GM12878 (cell line): ENCODE measurements around the gene SCYL1. TPM values are rescaled to one million over a fixed set of nuclear protein-coding genes. Genes with fewer than 3 reads are reported as not detected.

Experiments
- ATAC-seq: fragments of 200-7000 bp; cut with Tn5 transposase; 3 replicates; pipeline ENCODE4 v1.9.1; 2020; ENCODE audit warnings: mild to moderate bottlenecking, moderate library complexity
- BruUV-seq: library from RNA; stranded (reverse); fragments of 400-500 nt; replicated peaks from 2 replicates; lab custom pipeline; 2021; lab: Mats Ljungman, UMichigan
- CTCF ChIA-PET: fragments of 300-600 bp; sonication (Branson Sonifier 250); formaldehyde crosslinking; extraction: SDS; loops from one replicate; lab custom pipeline; 2021; ENCODE audit warnings: inconsistent platforms; lab: Yijun Ruan, JAX
- POLR2A ChIA-PET: fragments of 350-600 bp; formaldehyde crosslinking; extraction: SDS; loops from one replicate; lab custom pipeline; 2021; ENCODE audit warnings: inconsistent platforms; lab: Charles Lee
- RAD21 ChIA-PET: fragments of 300-600 bp; sonication (Branson Sonifier 250); formaldehyde crosslinking; loops from one replicate; lab custom pipeline; 2023; ENCODE audit warnings: antibody characterized with exemption; ENCODE audit not compliant: unreplicated experiment; lab: Charles Lee
- SMC1A ChIA-PET: fragments of 300-600 bp; sonication (Branson Sonifier 250); formaldehyde crosslinking; loops from one replicate; lab custom pipeline; 2023; ENCODE audit not compliant: unreplicated experiment, uncharacterized antibody; lab: Charles Lee
- DNase-seq: peaks from one replicate; pipeline ENCODE4 v3.0.0-alpha.2; 2011; ENCODE audit warnings: low read depth, low spot score
- FAIRE-seq: peaks from 3 replicates; lab custom pipeline; 2011; peaks lifted over from hg19 to GRCh38; lab: Jason Lieb, UNC
- H2AFZ ChIP-seq: 2 replicates; pipeline ENCODE4 v1.6.0; 2011; ENCODE audit warnings: low read depth, low read length, control low read depth; ENCODE audit not compliant: control insufficient read depth
- H3K27ac ChIP-seq: 2 replicates; pipeline ENCODE4 v1.5.1; 2011; ENCODE audit warnings: control low read depth; ENCODE audit not compliant: control insufficient read depth, insufficient read depth
- H3K27me3 ChIP-seq, 2 experiments: replicated peaks in 1 of 2; 2 replicates each; pipeline versions ENCODE4 v1.6.0 to v1.6.1; 2011; ENCODE audit warnings: low read length in 1 of 2; ENCODE audit not compliant: control insufficient read depth in 2 of 2, insufficient read depth in 2 of 2
- H3K36me3 ChIP-seq, 2 experiments: 2 replicates each; pipeline ENCODE4 v1.5.1; 2011; ENCODE audit warnings: low read length in 1 of 2; ENCODE audit not compliant: control insufficient read depth in 2 of 2, insufficient read depth in 2 of 2
- H3K4me1 ChIP-seq: 2 replicates; pipeline ENCODE4 v1.6.1; 2011; ENCODE audit warnings: mild to moderate bottlenecking, low read length, moderate library complexity, mixed read lengths; ENCODE audit not compliant: control insufficient read depth, insufficient read depth
- H3K4me2 ChIP-seq: 2 replicates; pipeline ENCODE4 v1.6.0; 2011; ENCODE audit warnings: control low read depth; ENCODE audit not compliant: control insufficient read depth, insufficient read depth
- H3K4me3 ChIP-seq: fragments of 200-600 bp; sonication (generic); 2 replicates; pipeline ENCODE4 v1.5.1; 2016
- H3K79me2 ChIP-seq: 2 replicates; pipeline ENCODE4 v1.6.0; 2011; ENCODE audit warnings: low read length; ENCODE audit not compliant: control insufficient read depth, insufficient read depth
- H3K9ac ChIP-seq: 2 replicates; pipeline ENCODE4 v1.8.0; 2011; ENCODE audit warnings: low read length, control low read depth, mixed read lengths; ENCODE audit not compliant: control insufficient read depth, insufficient read depth
- H3K9me3 ChIP-seq: replicated peaks from 3 replicates; pipeline ENCODE4 v1.5.1; 2011; ENCODE audit warnings: mild to moderate bottlenecking, low read length; ENCODE audit not compliant: control insufficient read depth, insufficient read depth
- H4K20me1 ChIP-seq: 2 replicates; pipeline ENCODE4 v1.6.0; 2011; ENCODE audit not compliant: control insufficient read depth, insufficient read depth
- BHLHE40 ChIP-seq, 2 experiments: fragments of 450-650 bp in 1 of 2; IDR thresholded peaks; 2 replicates each; pipeline ENCODE4 v1.6.1; 2011 to 2017; ENCODE audit warnings: low read depth in 2 of 2, borderline replicate concordance in 1 of 2, improper control_type of control experiment in 1 of 2, low read length in 1 of 2, mild to moderate bottlenecking in 1 of 2
- BMI1 ChIP-seq: fragments of 450-650 bp; IDR thresholded peaks from 2 replicates; pipeline ENCODE4 v1.6.1; 2016; ENCODE audit warnings: mild to moderate bottlenecking, moderate library complexity, borderline replicate concordance
- CBFB ChIP-seq: IDR thresholded peaks from 2 replicates; pipeline ENCODE4 v1.6.1; 2016; ENCODE audit warnings: antibody characterized with exemption, low read depth
- CEBPB ChIP-seq, 2 experiments: fragments of 150-350 bp in 1 of 2; IDR thresholded peaks; 2 replicates each; pipeline ENCODE4 v1.6.1; 2012 to 2014; ENCODE audit warnings: low read depth in 2 of 2, low read length in 2 of 2, borderline replicate concordance in 1 of 2, inconsistent platforms in 1 of 2
- HDAC6 ChIP-seq: fragments of 200-600 bp; sonication (generic); IDR thresholded peaks from one replicate; pipeline ENCODE4 v1.8.0; 2017; ENCODE audit warnings: antibody characterized with exemption; ENCODE audit not compliant: unreplicated experiment
- HDGF ChIP-seq: fragments of 450-650 bp; IDR thresholded peaks from 2 replicates; pipeline ENCODE4 v1.6.1; 2016; ENCODE audit warnings: antibody characterized with exemption
- IKZF1 ChIP-seq: fragments of 450-650 bp; conservative IDR thresholded peaks from 2 replicates; pipeline ENCODE4 v1.6.1; 2017; ENCODE audit warnings: antibody characterized with exemption, mild to moderate bottlenecking
- MLLT1 ChIP-seq: fragments of 450-650 bp; IDR thresholded peaks from 2 replicates; pipeline ENCODE4 v1.6.1; 2016; ENCODE audit warnings: mild to moderate bottlenecking
- MTA2 ChIP-seq: fragments of 450-650 bp; IDR thresholded peaks from 2 replicates; pipeline ENCODE4 v1.6.1; 2016; ENCODE audit warnings: low read depth, mild to moderate bottlenecking, moderate library complexity
- MYC ChIP-seq: IDR thresholded peaks from 2 replicates; pipeline ENCODE4 v1.6.1; 2011; ENCODE audit warnings: mild to moderate bottlenecking, low read length, moderate library complexity, inconsistent platforms; ENCODE audit not compliant: insufficient read depth, insufficient replicate concordance, insufficient read length, severe bottlenecking
- NBN ChIP-seq: fragments of 450-650 bp; IDR thresholded peaks from 2 replicates; pipeline ENCODE4 v1.6.1; 2016
- NFXL1 ChIP-seq: fragments of 450-650 bp; IDR thresholded peaks from 2 replicates; pipeline ENCODE4 v1.6.1; 2017; ENCODE audit warnings: antibody characterized with exemption, mild to moderate bottlenecking, borderline replicate concordance
- NR2C1 ChIP-seq: fragments of 450-650 bp; IDR thresholded peaks from 2 replicates; pipeline ENCODE4 v1.6.1; 2017; ENCODE audit warnings: antibody characterized with exemption, mild to moderate bottlenecking, moderate library complexity
- PAX5 ChIP-seq: IDR thresholded peaks from 2 replicates; pipeline ENCODE4 v1.6.1; 2011; ENCODE audit warnings: low read depth, low read length, borderline replicate concordance
- RUNX3 ChIP-seq: IDR thresholded peaks from 2 replicates; pipeline ENCODE4 v1.6.1; 2012; ENCODE audit warnings: low read length, inconsistent platforms
- SMC3 ChIP-seq: IDR thresholded peaks from 2 replicates; pipeline ENCODE4 v1.6.1; 2011; ENCODE audit warnings: low read length, improper control_type of control experiment, borderline replicate concordance
- WRNIP1 ChIP-seq: IDR thresholded peaks from 2 replicates; pipeline ENCODE4 v1.6.1; 2011; ENCODE audit warnings: low read depth, low read length, improper control_type of control experiment, borderline replicate concordance
- ZNF274 ChIP-seq: IDR thresholded peaks from one replicate; pipeline ENCODE4 v1.8.0; 2011; ENCODE audit not compliant: insufficient read length, insufficient read depth
- WGBS: methylation state at CpG from one replicate; pipeline ENCODE4 v1.1.6; 2016; ENCODE audit warnings: low lambda C conversion rate; ENCODE audit not compliant: insufficient replicate concordance, insufficient coverage; ENCODE audit errors: missing lambda C conversion rate; 5-methylcytosine and 5-hydroxymethylcytosine counted together
- in situ Hi-C: fragments of 300-500 bp; cut with MboI; formaldehyde crosslinking; loops from 9 replicates; pipeline ENCODE4 v1.14.3; 2018; ENCODE audit warnings: mixed read lengths
- intact Hi-C: fragments of 100-400 bp; cut with micrococcal nuclease; formaldehyde crosslinking; loops from one replicate; pipeline ENCODE4 v1.14.2; 2022; ENCODE audit not compliant: unreplicated experiment
- polyA plus RNA-seq, 11 experiments: library from polyadenylated mRNA; depleted of rRNA in 4 of 11; unstranded in 6 of 11; stranded (reverse) in 5 of 11; fragments of >200 nt; fragmentation: Nextera tagmentation in 4 of 11; fragmentation: Illumina TruSeq in 1 of 11; extraction: Ambion mirVana in 4 of 11; extraction: Trizol in 1 of 11; gene quantifications; 1 replicate in 1 of 11; 2 replicates in 10 of 11; pipeline versions ENCODE4 v1.2.1 to v1.2.3, GENCODE V29; 2011 to 2016; ENCODE audit warnings: inconsistent platforms in 2 of 11, missing spikeins in 2 of 11, low read depth in 1 of 11
- total RNA-seq, 4 experiments: library from RNA; depleted of rRNA in 3 of 4; stranded (reverse); fragments of >200 nt in 3 of 4; fragmentation: Illumina TruSeq in 1 of 4; extraction: Trizol in 1 of 4; gene quantifications; 2 replicates each; pipeline versions ENCODE4 v1.2.1 to v1.2.3, GENCODE V29; 2013 to 2021
- TF ChIP-seq, protein P1 (sequence below): fragments of 450-650 bp; IDR thresholded peaks from 2 replicates; pipeline ENCODE4 v1.6.1; 2017; ENCODE audit warnings: mild to moderate bottlenecking, moderate library complexity

Gene SCYL1
- total and polyA plus RNA-seq, 10 of the 15 experiments (the other 5 are each of a cell fraction or from before 2014, with no cell fraction given): 0.80 to 82.7 (median 51.2) TPM

GRCh38 chr11:65476632-65477148 lies 48.2 kb upstream of the SCYL1 start:
- RAD21 ChIA-PET: interaction anchor here (1.0 to 6.4 kb wide), 14 partner anchors 11 to 187 kb away, joined by 3 to 208 read pairs (median 4); partner anchors contain the start of genes MALAT1 and NEAT1
- peak overlapping the region; percentile 100 for H3K4me2 ChIP-seq
- CTCF ChIA-PET: interaction anchor here (0.7 to 14.2 kb wide), 11 partner anchors 11 to 147 kb away, joined by 3 to 728 read pairs (median 4); partner anchors contain the start of gene MALAT1
- 11% methylated on average over 8 of the region's 10 CpGs for WGBS
- no peaks in the 10 kb centered on the region for H4K20me1 ChIP-seq
- in situ Hi-C loops (no loop called here), intact Hi-C loops (loop anchor here (2.0 kb wide), 1 partner anchor 20 kb away; no protein-coding TSS in a partner anchor)
- H3K4me3 ChIP-seq: peak overlapping the region; percentile 79
- no peak for DNase-seq
- TF ChIP-seq MTA2: no peak
- TF ChIP-seq BMI1: no peak
- no peak for TF ChIP-seq NFXL1
- no peak for TF ChIP-seq IKZF1
- 0 out of 2 replicates have a peak, but pooled peaks have one; percentile 21 for TF ChIP-seq MLLT1
- no peak for TF ChIP-seq ZNF274
- TF ChIP-seq WRNIP1: peak; percentile 51; the same call in 1 of the 2 replicates
- no peak for TF ChIP-seq CEBPB (IDR thresholded peaks at IDR 0.05; ENCODE audit: borderline replicate concordance in 1 of 2, low read depth in 2 of 2, low read length in 2 of 2)
- TF ChIP-seq RUNX3: no peak; the same call in 1 of the 2 replicates
- no peak for TF ChIP-seq PAX5
- 0 out of 2 replicates have a peak, but pooled peaks have one; percentile 9 for TF ChIP-seq HDGF
- TF ChIP-seq NR2C1: no peak
- TF ChIP-seq, protein P1, sequence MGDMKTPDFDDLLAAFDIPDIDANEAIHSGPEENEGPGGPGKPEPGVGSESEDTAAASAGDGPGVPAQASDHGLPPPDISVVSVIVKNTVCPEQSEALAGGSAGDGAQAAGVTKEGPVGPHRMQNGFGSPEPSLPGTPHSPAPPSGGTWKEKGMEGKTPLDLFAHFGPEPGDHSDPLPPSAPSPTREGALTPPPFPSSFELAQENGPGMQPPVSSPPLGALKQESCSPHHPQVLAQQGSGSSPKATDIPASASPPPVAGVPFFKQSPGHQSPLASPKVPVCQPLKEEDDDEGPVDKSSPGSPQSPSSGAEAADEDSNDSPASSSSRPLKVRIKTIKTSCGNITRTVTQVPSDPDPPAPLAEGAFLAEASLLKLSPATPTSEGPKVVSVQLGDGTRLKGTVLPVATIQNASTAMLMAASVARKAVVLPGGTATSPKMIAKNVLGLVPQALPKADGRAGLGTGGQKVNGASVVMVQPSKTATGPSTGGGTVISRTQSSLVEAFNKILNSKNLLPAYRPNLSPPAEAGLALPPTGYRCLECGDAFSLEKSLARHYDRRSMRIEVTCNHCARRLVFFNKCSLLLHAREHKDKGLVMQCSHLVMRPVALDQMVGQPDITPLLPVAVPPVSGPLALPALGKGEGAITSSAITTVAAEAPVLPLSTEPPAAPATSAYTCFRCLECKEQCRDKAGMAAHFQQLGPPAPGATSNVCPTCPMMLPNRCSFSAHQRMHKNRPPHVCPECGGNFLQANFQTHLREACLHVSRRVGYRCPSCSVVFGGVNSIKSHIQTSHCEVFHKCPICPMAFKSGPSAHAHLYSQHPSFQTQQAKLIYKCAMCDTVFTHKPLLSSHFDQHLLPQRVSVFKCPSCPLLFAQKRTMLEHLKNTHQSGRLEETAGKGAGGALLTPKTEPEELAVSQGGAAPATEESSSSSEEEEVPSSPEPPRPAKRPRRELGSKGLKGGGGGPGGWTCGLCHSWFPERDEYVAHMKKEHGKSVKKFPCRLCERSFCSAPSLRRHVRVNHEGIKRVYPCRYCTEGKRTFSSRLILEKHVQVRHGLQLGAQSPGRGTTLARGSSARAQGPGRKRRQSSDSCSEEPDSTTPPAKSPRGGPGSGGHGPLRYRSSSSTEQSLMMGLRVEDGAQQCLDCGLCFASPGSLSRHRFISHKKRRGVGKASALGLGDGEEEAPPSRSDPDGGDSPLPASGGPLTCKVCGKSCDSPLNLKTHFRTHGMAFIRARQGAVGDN: no peak; the same call in 1 of the 2 replicates
- no peak for TF ChIP-seq BHLHE40 (IDR thresholded peaks at IDR 0.05; ENCODE audit: borderline replicate concordance in 1 of 2, low read depth in 2 of 2, low read length in 1 of 2)
- no peak for TF ChIP-seq NBN
- 0 out of 2 replicates have a peak, but pooled peaks have one; percentile 12 for TF ChIP-seq SMC3
- no peak for TF ChIP-seq HDAC6
- no peak for TF ChIP-seq CBFB
- no peak for TF ChIP-seq MYC
- H3K27me3 ChIP-seq: no peaks in the 10 kb centered on the region
- peak; percentile 1 for ATAC-seq
- no peaks in the 10 kb centered on the region for H3K36me3 ChIP-seq
- SMC1A ChIA-PET: interaction anchor here (0.6 to 13.3 kb wide), 7 partner anchors 13 to 138 kb away, joined by 3 to 481 read pairs (median 9); partner anchors contain the start of gene MALAT1
- POLR2A ChIA-PET: interaction anchor here (0.8 to 8.0 kb wide), 15 partner anchors 11 to 143 kb away, joined by 3 to 429 read pairs (median 5); partner anchors contain the start of genes DPF2, MALAT1 and NEAT1
- H3K9ac ChIP-seq: peak overlapping the region; percentile 100
- no peak for FAIRE-seq
- no peaks in the 10 kb centered on the region for H3K9me3 ChIP-seq
- H3K4me1 ChIP-seq: peaks cover 31% of the 10 kb centered on the region
- peaks cover 38% of the 10 kb centered on the region for H3K79me2 ChIP-seq
- peak overlapping the region; percentile 100 for H3K27ac ChIP-seq
- H2AFZ ChIP-seq: no peak overlapping the region; the same call in 1 of the 2 replicates
- BruUV-seq: TSS peak; percentile 98
